ENCODE measurements around the gene URAD. TPM values are rescaled to one million over a fixed set of nuclear protein-coding genes. Genes with fewer than 3 reads are reported as not detected.

Gene URAD
- total RNA-seq, 2 donors from 2014 or later, result not detected

GRCh38 chr13:27973961-27974662 is 14.4 kb downstream of the URAD start:
- TF ChIP-seq CTCF (IDR thresholded peaks at IDR 0.05), result no peak
- ATAC-seq (ENCODE audit: insufficient number of reproducible peaks, low FRiP score, low read depth) (no peak), DNase-seq (ENCODE audit: low spot score) (no peak)
- Histone ChIP-seq H3K4me3 (no peak overlapping the region), H3K9me3 (no peaks in the 10 kb centered on the region), H3K27ac (no peak overlapping the region), H3K27me3 (replicated peaks; ENCODE audit: insufficient read depth) (peaks cover 13% of the 10 kb centered on the region), H3K36me3 (no peaks in the 10 kb centered on the region), H3K4me1 (ENCODE audit: control insufficient read depth in 1 of 2, low read depth in 2 of 2) (peaks cover 3 to 17% of the 10 kb centered on the region in 2 donors)

DNA sequence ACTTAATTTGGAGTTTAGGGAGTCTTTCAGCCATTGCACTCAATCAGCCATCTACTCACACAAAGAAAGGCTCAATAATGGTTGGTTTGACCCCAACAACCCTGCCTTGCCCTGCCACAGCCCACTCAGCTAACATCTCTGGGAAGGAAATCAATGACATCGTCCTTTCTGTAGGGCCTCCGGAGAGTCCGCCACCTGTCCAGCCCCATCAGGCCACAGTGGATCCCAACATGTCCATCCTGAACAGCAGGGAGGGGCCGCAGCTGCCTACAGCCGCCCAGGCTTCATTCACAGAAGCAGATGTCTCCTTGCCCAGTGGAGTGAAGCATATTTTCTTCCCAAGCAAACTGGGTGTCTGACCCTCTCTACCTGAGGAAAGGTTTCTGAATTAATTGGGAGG is 15.2 kb downstream of the URAD start:
- TF ChIP-seq CTCF (IDR thresholded peaks at IDR 0.05), result no peak
- Histone ChIP-seq H3K4me1 (ENCODE audit: control insufficient read depth in 1 of 2, low read depth in 2 of 2) (peaks cover 1 to 17% of the 10 kb centered on the region in 2 donors), H3K4me3 (no peak overlapping the region), H3K36me3 (no peaks in the 10 kb centered on the region), H3K27ac (no peak overlapping the region), H3K9me3 (no peaks in the 10 kb centered on the region), H3K27me3 (replicated peaks; ENCODE audit: insufficient read depth) (peaks cover 7% of the 10 kb centered on the region)
- DNase-seq (ENCODE audit: low spot score) (no peak), ATAC-seq (ENCODE audit: insufficient number of reproducible peaks, low FRiP score, low read depth) (no peak)

- Histone ChIP-seq H3K27ac (no peak overlapping the region), H3K27me3 (replicated peaks; ENCODE audit: insufficient read depth) (peaks cover 7% of the 10 kb centered on the region), H3K36me3 (no peaks in the 10 kb centered on the region), H3K9me3 (no peaks in the 10 kb centered on the region), H3K4me3 (no peak overlapping the region), H3K4me1 (ENCODE audit: control insufficient read depth in 1 of 2, low read depth in 2 of 2) (peaks cover 4 to 21% of the 10 kb centered on the region in 2 donors)
- ATAC-seq (ENCODE audit: insufficient number of reproducible peaks, low FRiP score, low read depth) (no peak), DNase-seq (ENCODE audit: low spot score) (no peak)
- no peak for TF ChIP-seq CTCF (IDR thresholded peaks at IDR 0.05)
Observed at GRCh38 chr13:27972478-27972820, 16.0 kb downstream of the URAD start.

GRCh38 chr13:27971776-27972477 is 16.6 kb downstream of the URAD start:
- no peak for ATAC-seq (ENCODE audit: insufficient number of reproducible peaks, low FRiP score, low read depth)
- Histone ChIP-seq H3K27ac (no peak overlapping the region), H3K4me1 (ENCODE audit: control insufficient read depth in 1 of 2, low read depth in 2 of 2) (peaks cover 4 to 21% of the 10 kb centered on the region in 2 donors), H3K9me3 (no peaks in the 10 kb centered on the region), H3K27me3 (replicated peaks; ENCODE audit: insufficient read depth) (peaks cover 7% of the 10 kb centered on the region), H3K4me3 (no peak overlapping the region), H3K36me3 (no peaks in the 10 kb centered on the region)
- DNase-seq (ENCODE audit: low spot score), result no peak
- TF ChIP-seq CTCF (IDR thresholded peaks at IDR 0.05), result no peak

GRCh38 chr13:27971236-27971645 is 17.3 kb downstream of the URAD start:
- no peak for TF ChIP-seq CTCF (IDR thresholded peaks at IDR 0.05)
- no peak overlapping the region for H3K27ac ChIP-seq
- H3K9me3 ChIP-seq, result no peaks in the 10 kb centered on the region
- H3K4me3 ChIP-seq, result no peak overlapping the region
- no peak for ATAC-seq (ENCODE audit: insufficient number of reproducible peaks, low FRiP score, low read depth)
- H3K27me3 ChIP-seq (replicated peaks; ENCODE audit: insufficient read depth), result peaks cover 7% of the 10 kb centered on the region
- H3K36me3 ChIP-seq, result no peaks in the 10 kb centered on the region
- DNase-seq (ENCODE audit: low spot score), result no peak
- H3K4me1 ChIP-seq (ENCODE audit: control insufficient read depth in 1 of 2, low read depth in 2 of 2), result peaks cover 4 to 21% of the 10 kb centered on the region in 2 donors
